H1 (cell line): Measurements from ENCODE around the gene ARHGEF28. TPM values are rescaled to one million over a fixed set of nuclear protein-coding genes. Genes with fewer than 3 reads are reported as not detected.

ENCODE experiments used
- polyA plus RNA-seq, 7 experiments: library from polyadenylated mRNA; depleted of rRNA in 3 of 7; stranded (reverse) in 5 of 7; unstranded in 2 of 7; fragments of >200 nt in 5 of 7; fragments of 200-250 nt in 2 of 7; gene quantifications; 1 replicate in 5 of 7; 2 replicates in 1 of 7; 4 replicates in 1 of 7; pipeline versions ENCODE4 v1.2.1 to v1.2.3, GENCODE V29; 2011 to 2013; ENCODE audit warnings: missing spikeins in 2 of 7, mixed read lengths in 2 of 7
- total RNA-seq: library from RNA; stranded (reverse); fragmentation: NEBNext Ultra II Directional; extraction: Animal tissue kit (Norgen Biotek cat#: 25700); gene quantifications from 2 replicates; pipeline ENCODE4 v1.2.1, GENCODE V29; 2021
- TF ChIP-seq, protein P1 (sequence below): fragments of 300-600 bp; sonication (generic); IDR thresholded peaks from 2 replicates; pipeline ENCODE4 v1.7.1; 2012; ENCODE audit warnings: low read length, moderate library complexity, mild to moderate bottlenecking, inconsistent platforms; ENCODE audit not compliant: insufficient replicate concordance

ARHGEF28 gene
- total and polyA plus RNA-seq, 2 of the 8 experiments (the other 6 are each of a cell fraction or from before 2014, with no cell fraction given), result 0.33 to 1.0 TPM

GRCh38 chr5:73863876-73864275, 237.9 kb downstream of the ARHGEF28 start (continued):
- TF ChIP-seq, protein P1, sequence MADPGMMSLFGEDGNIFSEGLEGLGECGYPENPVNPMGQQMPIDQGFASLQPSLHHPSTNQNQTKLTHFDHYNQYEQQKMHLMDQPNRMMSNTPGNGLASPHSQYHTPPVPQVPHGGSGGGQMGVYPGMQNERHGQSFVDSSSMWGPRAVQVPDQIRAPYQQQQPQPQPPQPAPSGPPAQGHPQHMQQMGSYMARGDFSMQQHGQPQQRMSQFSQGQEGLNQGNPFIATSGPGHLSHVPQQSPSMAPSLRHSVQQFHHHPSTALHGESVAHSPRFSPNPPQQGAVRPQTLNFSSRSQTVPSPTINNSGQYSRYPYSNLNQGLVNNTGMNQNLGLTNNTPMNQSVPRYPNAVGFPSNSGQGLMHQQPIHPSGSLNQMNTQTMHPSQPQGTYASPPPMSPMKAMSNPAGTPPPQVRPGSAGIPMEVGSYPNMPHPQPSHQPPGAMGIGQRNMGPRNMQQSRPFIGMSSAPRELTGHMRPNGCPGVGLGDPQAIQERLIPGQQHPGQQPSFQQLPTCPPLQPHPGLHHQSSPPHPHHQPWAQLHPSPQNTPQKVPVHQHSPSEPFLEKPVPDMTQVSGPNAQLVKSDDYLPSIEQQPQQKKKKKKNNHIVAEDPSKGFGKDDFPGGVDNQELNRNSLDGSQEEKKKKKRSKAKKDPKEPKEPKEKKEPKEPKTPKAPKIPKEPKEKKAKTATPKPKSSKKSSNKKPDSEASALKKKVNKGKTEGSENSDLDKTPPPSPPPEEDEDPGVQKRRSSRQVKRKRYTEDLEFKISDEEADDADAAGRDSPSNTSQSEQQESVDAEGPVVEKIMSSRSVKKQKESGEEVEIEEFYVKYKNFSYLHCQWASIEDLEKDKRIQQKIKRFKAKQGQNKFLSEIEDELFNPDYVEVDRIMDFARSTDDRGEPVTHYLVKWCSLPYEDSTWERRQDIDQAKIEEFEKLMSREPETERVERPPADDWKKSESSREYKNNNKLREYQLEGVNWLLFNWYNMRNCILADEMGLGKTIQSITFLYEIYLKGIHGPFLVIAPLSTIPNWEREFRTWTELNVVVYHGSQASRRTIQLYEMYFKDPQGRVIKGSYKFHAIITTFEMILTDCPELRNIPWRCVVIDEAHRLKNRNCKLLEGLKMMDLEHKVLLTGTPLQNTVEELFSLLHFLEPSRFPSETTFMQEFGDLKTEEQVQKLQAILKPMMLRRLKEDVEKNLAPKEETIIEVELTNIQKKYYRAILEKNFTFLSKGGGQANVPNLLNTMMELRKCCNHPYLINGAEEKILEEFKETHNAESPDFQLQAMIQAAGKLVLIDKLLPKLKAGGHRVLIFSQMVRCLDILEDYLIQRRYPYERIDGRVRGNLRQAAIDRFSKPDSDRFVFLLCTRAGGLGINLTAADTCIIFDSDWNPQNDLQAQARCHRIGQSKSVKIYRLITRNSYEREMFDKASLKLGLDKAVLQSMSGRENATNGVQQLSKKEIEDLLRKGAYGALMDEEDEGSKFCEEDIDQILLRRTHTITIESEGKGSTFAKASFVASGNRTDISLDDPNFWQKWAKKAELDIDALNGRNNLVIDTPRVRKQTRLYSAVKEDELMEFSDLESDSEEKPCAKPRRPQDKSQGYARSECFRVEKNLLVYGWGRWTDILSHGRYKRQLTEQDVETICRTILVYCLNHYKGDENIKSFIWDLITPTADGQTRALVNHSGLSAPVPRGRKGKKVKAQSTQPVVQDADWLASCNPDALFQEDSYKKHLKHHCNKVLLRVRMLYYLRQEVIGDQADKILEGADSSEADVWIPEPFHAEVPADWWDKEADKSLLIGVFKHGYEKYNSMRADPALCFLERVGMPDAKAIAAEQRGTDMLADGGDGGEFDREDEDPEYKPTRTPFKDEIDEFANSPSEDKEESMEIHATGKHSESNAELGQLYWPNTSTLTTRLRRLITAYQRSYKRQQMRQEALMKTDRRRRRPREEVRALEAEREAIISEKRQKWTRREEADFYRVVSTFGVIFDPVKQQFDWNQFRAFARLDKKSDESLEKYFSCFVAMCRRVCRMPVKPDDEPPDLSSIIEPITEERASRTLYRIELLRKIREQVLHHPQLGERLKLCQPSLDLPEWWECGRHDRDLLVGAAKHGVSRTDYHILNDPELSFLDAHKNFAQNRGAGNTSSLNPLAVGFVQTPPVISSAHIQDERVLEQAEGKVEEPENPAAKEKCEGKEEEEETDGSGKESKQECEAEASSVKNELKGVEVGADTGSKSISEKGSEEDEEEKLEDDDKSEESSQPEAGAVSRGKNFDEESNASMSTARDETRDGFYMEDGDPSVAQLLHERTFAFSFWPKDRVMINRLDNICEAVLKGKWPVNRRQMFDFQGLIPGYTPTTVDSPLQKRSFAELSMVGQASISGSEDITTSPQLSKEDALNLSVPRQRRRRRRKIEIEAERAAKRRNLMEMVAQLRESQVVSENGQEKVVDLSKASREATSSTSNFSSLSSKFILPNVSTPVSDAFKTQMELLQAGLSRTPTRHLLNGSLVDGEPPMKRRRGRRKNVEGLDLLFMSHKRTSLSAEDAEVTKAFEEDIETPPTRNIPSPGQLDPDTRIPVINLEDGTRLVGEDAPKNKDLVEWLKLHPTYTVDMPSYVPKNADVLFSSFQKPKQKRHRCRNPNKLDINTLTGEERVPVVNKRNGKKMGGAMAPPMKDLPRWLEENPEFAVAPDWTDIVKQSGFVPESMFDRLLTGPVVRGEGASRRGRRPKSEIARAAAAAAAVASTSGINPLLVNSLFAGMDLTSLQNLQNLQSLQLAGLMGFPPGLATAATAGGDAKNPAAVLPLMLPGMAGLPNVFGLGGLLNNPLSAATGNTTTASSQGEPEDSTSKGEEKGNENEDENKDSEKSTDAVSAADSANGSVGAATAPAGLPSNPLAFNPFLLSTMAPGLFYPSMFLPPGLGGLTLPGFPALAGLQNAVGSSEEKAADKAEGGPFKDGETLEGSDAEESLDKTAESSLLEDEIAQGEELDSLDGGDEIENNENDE, result no peak
